GM19328 (cell line): Measurements from ENCODE around the gene MYB.
A peak's percentile ranks its signal among the peaks of the same experiment; 100 is the strongest.

ENCODE experiments used
- ATAC-seq: cut with Tn5 transposase; IDR thresholded peaks from one replicate; pipeline ENCODE4 v1.9.1; 2021; ENCODE audit warnings: mild to moderate bottlenecking, moderate library complexity; ENCODE audit not compliant: unreplicated experiment

The MYB gene

GRCh38 chr6:135219346-135219745, 38.2 kb downstream of the MYB start:
- ATAC-seq = no peak

- ATAC-seq = no peak
Measured at GRCh38 chr6:135221042-135221441, 39.9 kb downstream of the MYB start.

- ATAC-seq = no peak
Measured at GRCh38 chr6:135221505-135221904, 40.4 kb downstream of the MYB start.

- ATAC-seq = no peak
Measured at GRCh38 chr6:135222623-135223022, 41.5 kb downstream of the MYB start.

- ATAC-seq = no peak
Measured at GRCh38 chr6:135224037-135224647, 43.0 kb downstream of the MYB start.

- ATAC-seq = no peak
Measured at GRCh38 chr6:135225911-135226310, 44.8 kb downstream of the MYB start.

- ATAC-seq = peak; percentile 80
Measured at GRCh38 chr6:135226537-135226936, 45.4 kb downstream of the MYB start.

- no peak for ATAC-seq
Measured at GRCh38 chr6:135227349-135227748, 46.2 kb downstream of the MYB start.

GRCh38 chr6:135227758-135228157, 46.6 kb downstream of the MYB start:
- ATAC-seq = no peak

GRCh38 chr6:135228486-135228885, 47.4 kb downstream of the MYB start:
- no peak for ATAC-seq

- no peak for ATAC-seq
Measured at GRCh38 chr6:135229996-135230395, 48.9 kb downstream of the MYB start.

GRCh38 chr6:135230711-135231468, 49.8 kb downstream of the MYB start:
- no peak for ATAC-seq

- no peak for ATAC-seq
Measured at GRCh38 chr6:135231469-135231844, 50.3 kb downstream of the MYB start.

GRCh38 chr6:135233686-135234491, 52.8 kb downstream of the MYB start:
- no peak for ATAC-seq

GRCh38 chr6:135234492-135234780, 53.3 kb downstream of the MYB start:
- no peak for ATAC-seq

GRCh38 chr6:135235716-135236115, 54.6 kb downstream of the MYB start:
- ATAC-seq = no peak

- ATAC-seq = no peak
Measured at GRCh38 chr6:135236319-135236718, 55.2 kb downstream of the MYB start.

- ATAC-seq = no peak
Measured at GRCh38 chr6:135236732-135237131, 55.6 kb downstream of the MYB start.

GRCh38 chr6:135240711-135241110, 59.6 kb downstream of the MYB start:
- ATAC-seq = no peak

- no peak for ATAC-seq
Measured at GRCh38 chr6:135243871-135244796, 63.0 kb downstream of the MYB start.

GRCh38 chr6:135244805-135245204, 63.7 kb downstream of the MYB start:
- no peak for ATAC-seq
